HepG2 (cell line): ENCODE results near the gene RAB6A. TPM values are rescaled to one million over a fixed set of nuclear protein-coding genes. Genes with fewer than 3 reads are reported as not detected.
A peak's percentile ranks its signal among the peaks of the same experiment; 100 is the strongest.

ENCODE experiments used
- BRF2 ChIP-seq: sonication (generic); formaldehyde crosslinking; IDR thresholded peaks from 2 replicates; pipeline ENCODE4 v1.8.1; 2022; ENCODE audit warnings: mild to moderate bottlenecking, missing genetic modification reagents
- CBX1 ChIP-seq: IDR thresholded peaks from one replicate; pipeline ENCODE4 v1.6.1; 2016; ENCODE audit warnings: antibody characterized with exemption, low read depth
- DPF2 ChIP-seq: sonication (generic); formaldehyde crosslinking; IDR thresholded peaks from 2 replicates; pipeline ENCODE4 v1.4.0; 2020; ENCODE audit warnings: mild to moderate bottlenecking, low read depth, missing genetic modification reagents, borderline replicate concordance
- GATAD2A ChIP-seq: IDR thresholded peaks from 2 replicates; pipeline ENCODE4 v1.6.1; 2016
- HNF1A ChIP-seq, 2 experiments: sonication (generic) in 1 of 2; formaldehyde crosslinking in 1 of 2; IDR thresholded peaks; 2 replicates each; pipeline versions ENCODE4 v1.4.0 to v1.6.1; 2016 to 2020; ENCODE audit warnings: borderline replicate concordance in 1 of 2, low read depth in 1 of 2, mild to moderate bottlenecking in 1 of 2, missing genetic modification reagents in 1 of 2
- HNRNPLL ChIP-seq: fragments of 200-400 bp; formaldehyde crosslinking; IDR thresholded peaks from 2 replicates; pipeline ENCODE4 v1.6.1; 2017; ENCODE audit warnings: mild to moderate bottlenecking, low read depth, low read length; ENCODE audit not compliant: poor library complexity, severe bottlenecking
- JDP2 ChIP-seq: sonication (generic); formaldehyde crosslinking; IDR thresholded peaks from 2 replicates; pipeline ENCODE4 v1.8.1; 2022; ENCODE audit warnings: missing genetic modification reagents, borderline replicate concordance
- MBD4 ChIP-seq: IDR thresholded peaks from 2 replicates; pipeline ENCODE4 v1.6.1; 2012; ENCODE audit warnings: low read length, inconsistent platforms, borderline replicate concordance
- MED8 ChIP-seq: sonication (generic); formaldehyde crosslinking; IDR thresholded peaks from 2 replicates; pipeline ENCODE4 v1.8.1; 2023; ENCODE audit warnings: mild to moderate bottlenecking, missing genetic modification reagents; ENCODE audit not compliant: insufficient replicate concordance
- MEF2D ChIP-seq: sonication (generic); formaldehyde crosslinking; IDR thresholded peaks from 2 replicates; pipeline ENCODE4 v1.5.1; 2020; ENCODE audit warnings: mild to moderate bottlenecking, missing genetic modification reagents
- RAD21 ChIP-seq: fragments of 450-650 bp; formaldehyde crosslinking; IDR thresholded peaks from 2 replicates; pipeline ENCODE4 v1.5.0; 2020; ENCODE audit warnings: mild to moderate bottlenecking
- SKIL ChIP-seq: sonication (generic); formaldehyde crosslinking; IDR thresholded peaks from 2 replicates; pipeline ENCODE4 v1.8.0; 2022; ENCODE audit warnings: missing genetic modification reagents, mild to moderate bottlenecking, moderate library complexity, borderline replicate concordance
- SP1 ChIP-seq, 2 experiments: fragments of 450-650 bp in 1 of 2; sonication (generic) in 1 of 2; formaldehyde crosslinking in 1 of 2; IDR thresholded peaks; 2 replicates each; pipeline versions ENCODE4 v1.4.0 to v1.6.1; 2016 to 2020; ENCODE audit warnings: missing genetic modification reagents in 1 of 2
- TOE1 ChIP-seq: sonication (generic); formaldehyde crosslinking; IDR thresholded peaks from 2 replicates; pipeline ENCODE4 v1.4.0; 2020; ENCODE audit warnings: mild to moderate bottlenecking, missing genetic modification reagents
- ZBTB3 ChIP-seq: sonication (generic); formaldehyde crosslinking; IDR thresholded peaks from 2 replicates; pipeline ENCODE4 v1.4.0; 2020; ENCODE audit warnings: low read depth, mild to moderate bottlenecking, moderate library complexity, missing genetic modification reagents, borderline replicate concordance
- ZC3H4 ChIP-seq: sonication (generic); formaldehyde crosslinking; IDR thresholded peaks from 2 replicates; pipeline ENCODE4 v1.4.0; 2020; ENCODE audit warnings: missing genetic modification reagents, borderline replicate concordance
- ZNF331 ChIP-seq: sonication (generic); formaldehyde crosslinking; IDR thresholded peaks from 2 replicates; pipeline ENCODE4 v1.4.0; 2020; ENCODE audit warnings: missing genetic modification reagents
- ZNF510 ChIP-seq: sonication (generic); formaldehyde crosslinking; IDR thresholded peaks from 2 replicates; pipeline ENCODE4 v1.4.0; 2020; ENCODE audit warnings: low read depth, mild to moderate bottlenecking, missing genetic modification reagents
- ZNF780A ChIP-seq: sonication (generic); formaldehyde crosslinking; IDR thresholded peaks from 2 replicates; pipeline ENCODE4 v1.8.0; 2022; ENCODE audit warnings: mild to moderate bottlenecking, missing genetic modification reagents, moderate library complexity
- ZUFSP ChIP-seq: sonication (generic); formaldehyde crosslinking; IDR thresholded peaks from 2 replicates; pipeline ENCODE4 v1.9.0; 2021; ENCODE audit warnings: missing genetic modification reagents, mild to moderate bottlenecking, borderline replicate concordance
- polyA plus RNA-seq, 8 experiments: library from polyadenylated mRNA; depleted of rRNA in 3 of 8; stranded (reverse) in 7 of 8; unstranded in 1 of 8; fragments of >200 nt; fragmentation: Illumina TruSeq in 4 of 8; extraction: Trizol in 4 of 8; gene quantifications; 2 replicates each; pipeline versions ENCODE4 v1.2.1 to v1.2.3, GENCODE V29; 2011 to 2016; ENCODE audit warnings: low read depth in 4 of 8, missing spikeins in 1 of 8, mixed read lengths in 1 of 8; ENCODE audit not compliant: insufficient read depth in 1 of 8
- total RNA-seq, 5 experiments: library from RNA; depleted of rRNA; stranded (reverse); fragments of >200 nt; fragmentation: Illumina TruSeq; extraction: Trizol; gene quantifications; 2 replicates each; pipeline ENCODE4 v1.2.3, GENCODE V29; 2016; ENCODE audit warnings: low read depth in 1 of 5

Gene RAB6A
- total and polyA plus RNA-seq, 2 of the 13 experiments (the other 11 are each of a cell fraction or from before 2014, with no cell fraction given) = 74.3 to 121 TPM

GRCh38 chr11:73748300-73748699 lies 12.6 kb downstream of the RAB6A start (continued):
- TF ChIP-seq ZNF510 (CRISPR knock-in tag) (no peak), BRF2 (CRISPR knock-in tag) (no peak), CBX1 (no peak), MEF2D (no peak), SKIL (CRISPR knock-in tag) (no peak), DPF2 (CRISPR knock-in tag) (0 out of 2 replicates have a peak, but pooled peaks have one; percentile 34), HNRNPLL (no peak), RAD21 (CRISPR knock-in tag) (no peak), ZNF331 (CRISPR knock-in tag) (no peak), HNF1A (IDR thresholded peaks at IDR 0.05; ENCODE audit: low read depth) (peak; percentile 54; the same call in 1 of the 2 replicates), HNF1A (CRISPR knock-in tag; IDR thresholded peaks at IDR 0.05; ENCODE audit: borderline replicate concordance) (no peak; the same call in 1 of the 2 replicates), SP1 (IDR thresholded peaks at IDR 0.05) (no peak), SP1 (CRISPR knock-in tag; IDR thresholded peaks at IDR 0.05) (no peak), ZUFSP (no peak), MBD4 (no peak), ZNF780A (CRISPR knock-in tag) (no peak), JDP2 (CRISPR knock-in tag) (no peak), ZC3H4 (CRISPR knock-in tag) (no peak), GATAD2A (CRISPR knock-in tag) (0 out of 2 replicates have a peak, but pooled peaks have one; percentile 7), ZBTB3 (0 out of 2 replicates have a peak, but pooled peaks have one; percentile 19), TOE1 (CRISPR knock-in tag) (peak; percentile 30; the same call in 1 of the 2 replicates), MED8 (no peak)
